ACC112 (cell line): ENCODE results near the gene G6PC3.
A peak's percentile ranks its signal among the peaks of the same experiment; 100 is the strongest.
"Not testable (repeated sequence)": the region's sequence is repeated elsewhere in the genome, so short reads cannot be mapped to it uniquely, and the experiment has no call there.

Experiments
- H2AFZ ChIP-seq: fragments of 200-600 bp; sonication (generic); one replicate; pipeline ENCODE4 v1.6.0; 2017; ENCODE audit warnings: antibody characterized with exemption, low read length; ENCODE audit not compliant: unreplicated experiment
- H3K27ac ChIP-seq: fragments of 200-600 bp; sonication (generic); 2 replicates; pipeline ENCODE4 v1.5.1; 2014; ENCODE audit warnings: low read depth, mild to moderate bottlenecking, antibody characterized with exemption, low read length, moderate library complexity
- H3K27me3 ChIP-seq: fragments of 200-600 bp; sonication (generic); 2 replicates; pipeline ENCODE4 v1.6.1; 2014; ENCODE audit warnings: mild to moderate bottlenecking, antibody characterized with exemption, low read length, moderate library complexity, mixed read lengths; ENCODE audit not compliant: insufficient read depth
- H3K36me3 ChIP-seq: fragments of 200-600 bp; sonication (generic); 2 replicates; pipeline ENCODE4 v1.6.1; 2016; ENCODE audit warnings: mild to moderate bottlenecking, antibody characterized with exemption, low read length, moderate library complexity, mixed read lengths; ENCODE audit not compliant: insufficient read depth
- H3K4me1 ChIP-seq: fragments of 200-600 bp; sonication (generic); one replicate; pipeline ENCODE4 v1.6.1; 2016; ENCODE audit warnings: low read length, mixed read lengths; ENCODE audit not compliant: insufficient read depth, unreplicated experiment, control insufficient read depth
- H3K4me3 ChIP-seq: fragments of 200-600 bp; sonication (generic); 2 replicates; pipeline ENCODE4 v1.5.1; 2014; ENCODE audit warnings: mild to moderate bottlenecking, low read depth, low read length
- H3K79me2 ChIP-seq: fragments of 200-600 bp; sonication (generic); one replicate; pipeline ENCODE4 v1.6.0; 2016; ENCODE audit warnings: low read length; ENCODE audit not compliant: control insufficient read depth, unreplicated experiment, insufficient read depth

G6PC3 gene

GRCh38 chr17:44070455-44071197 is at the start of gene G6PC3:
Gene G6PC3, plus strand, starts transcription at chr17:44070735. Its CDS starts 231 bp downstream, at chr17:44070966.
- Histone ChIP-seq H3K79me2 (peaks cover 30% of the 10 kb centered on the region), H3K36me3 (0 out of 2 replicates have a peak, but pooled peaks cover 3% of the 10 kb centered on the region), H3K4me3 (peak within 1 kb of the TSS; percentile 90), H3K27me3 (no peaks in the 10 kb centered on the region), H3K27ac (peak within 1 kb of the TSS; percentile 92), H3K4me1 (peaks cover 14% of the 10 kb centered on the region), H2AFZ (peak within 1 kb of the TSS; percentile 85)

GRCh38 chr17:44021227-44021626 is 49.3 kb upstream of the G6PC3 start:
- not testable (repeated sequence) for H3K79me2 ChIP-seq, H3K27ac ChIP-seq, H3K27me3 ChIP-seq, H3K36me3 ChIP-seq, H2AFZ ChIP-seq, H3K4me1 ChIP-seq, H3K4me3 ChIP-seq

GRCh38 chr17:44022246-44022645 is 48.3 kb upstream of the G6PC3 start:
- Histone ChIP-seq H2AFZ (no peak overlapping the region), H3K27ac (no peak overlapping the region), H3K4me1 (no peaks in the 10 kb centered on the region), H3K4me3 (no peak overlapping the region), H3K27me3 (no peaks in the 10 kb centered on the region), H3K79me2 (no peaks in the 10 kb centered on the region), H3K36me3 (no peaks in the 10 kb centered on the region)

GRCh38 chr17:44023545-44024270 is 46.8 kb upstream of the G6PC3 start:
- no peak overlapping the region for H2AFZ ChIP-seq
- no peaks in the 10 kb centered on the region for H3K4me1 ChIP-seq
- H3K79me2 ChIP-seq = no peaks in the 10 kb centered on the region
- no peak overlapping the region for H3K4me3 ChIP-seq
- H3K36me3 ChIP-seq = no peaks in the 10 kb centered on the region
- no peaks in the 10 kb centered on the region for H3K27me3 ChIP-seq
- no peak overlapping the region for H3K27ac ChIP-seq

GRCh38 chr17:44024271-44024663 is 46.3 kb upstream of the G6PC3 start:
- H3K4me3 ChIP-seq = no peak overlapping the region
- H3K4me1 ChIP-seq = no peaks in the 10 kb centered on the region
- no peak overlapping the region for H3K27ac ChIP-seq
- no peaks in the 10 kb centered on the region for H3K79me2 ChIP-seq
- H3K36me3 ChIP-seq = no peaks in the 10 kb centered on the region
- H2AFZ ChIP-seq = no peak overlapping the region
- no peaks in the 10 kb centered on the region for H3K27me3 ChIP-seq

- no peak overlapping the region for H3K27ac ChIP-seq
- H3K4me1 ChIP-seq = no peaks in the 10 kb centered on the region
- no peak overlapping the region for H3K4me3 ChIP-seq
- no peak overlapping the region for H2AFZ ChIP-seq
- H3K36me3 ChIP-seq = no peaks in the 10 kb centered on the region
- H3K79me2 ChIP-seq = no peaks in the 10 kb centered on the region
- H3K27me3 ChIP-seq = no peaks in the 10 kb centered on the region
Observed at GRCh38 chr17:44024853-44025252, 45.7 kb upstream of the G6PC3 start.

GRCh38 chr17:44029736-44030135 is 40.8 kb upstream of the G6PC3 start:
- Histone ChIP-seq H2AFZ (no peak overlapping the region), H3K27ac (no peak overlapping the region), H3K4me1 (no peaks in the 10 kb centered on the region), H3K79me2 (no peaks in the 10 kb centered on the region), H3K36me3 (peaks cover 14% of the 10 kb centered on the region; the same call in 1 of the 2 replicates), H3K27me3 (no peaks in the 10 kb centered on the region), H3K4me3 (no peak overlapping the region)

- no peak overlapping the region for H2AFZ ChIP-seq
- H3K79me2 ChIP-seq = no peaks in the 10 kb centered on the region
- no peak overlapping the region for H3K4me3 ChIP-seq
- H3K27me3 ChIP-seq = no peaks in the 10 kb centered on the region
- no peak overlapping the region for H3K27ac ChIP-seq
- H3K4me1 ChIP-seq = no peaks in the 10 kb centered on the region
- peaks cover 14% of the 10 kb centered on the region; the same call in 1 of the 2 replicates for H3K36me3 ChIP-seq
Observed at GRCh38 chr17:44030482-44030881, 40.1 kb upstream of the G6PC3 start.

- Histone ChIP-seq H3K4me1 (no peaks in the 10 kb centered on the region), H3K27ac (no peak overlapping the region), H3K4me3 (no peak overlapping the region), H3K36me3 (peaks cover 24% of the 10 kb centered on the region), H3K79me2 (peaks cover 6% of the 10 kb centered on the region), H3K27me3 (no peaks in the 10 kb centered on the region), H2AFZ (no peak overlapping the region)
Observed at GRCh38 chr17:44033861-44034408, 36.6 kb upstream of the G6PC3 start.

GRCh38 chr17:44034688-44035087 is 35.8 kb upstream of the G6PC3 start:
- H3K27me3 ChIP-seq, H3K79me2 ChIP-seq, H3K4me1 ChIP-seq, H3K27ac ChIP-seq, H2AFZ ChIP-seq, H3K4me3 ChIP-seq: not testable (repeated sequence)
- peaks cover 24% of the 10 kb centered on the region for H3K36me3 ChIP-seq
